SU-DHL-6 (cell line): ENCODE results near the gene SNCB.

Experiments
- H2AFZ ChIP-seq: fragments of 200-600 bp; sonication (generic); 2 replicates; pipeline ENCODE4 v1.6.1; 2014; ENCODE audit warnings: low read depth, mild to moderate bottlenecking, moderate library complexity, mixed read lengths, antibody characterized with exemption, low read length; ENCODE audit not compliant: severe bottlenecking
- H3F3A ChIP-seq: fragments of 200-600 bp; shearing (Covaris generic); 2 replicates; pipeline ENCODE4 v1.6.0; 2016; ENCODE audit warnings: antibody characterized with exemption, mild to moderate bottlenecking; ENCODE audit not compliant: insufficient read depth
- H3K27ac ChIP-seq: fragments of 200-600 bp; sonication (generic); 2 replicates; pipeline ENCODE4 v1.5.1; 2016; ENCODE audit warnings: low read depth, mild to moderate bottlenecking, low read length, moderate library complexity, mixed read lengths
- H3K27me3 ChIP-seq: fragments of 200-600 bp; sonication (generic), shearing (Covaris generic); 2 replicates; pipeline ENCODE4 v1.6.0; 2014; ENCODE audit warnings: mild to moderate bottlenecking, low read length
- H3K36me3 ChIP-seq: fragments of 200-600 bp; sonication (generic); 2 replicates; pipeline ENCODE4 v1.6.1; 2014; ENCODE audit warnings: mild to moderate bottlenecking, low read length, mixed read lengths
- H3K4me2 ChIP-seq: fragments of 300-600, 200-600 bp; shearing (Covaris generic), sonication (generic); 2 replicates; pipeline ENCODE4 v1.6.0; 2014; ENCODE audit warnings: low read length, low read depth, mild to moderate bottlenecking; ENCODE audit not compliant: poor library complexity, severe bottlenecking
- H3K4me3 ChIP-seq: fragments of 200-600 bp; sonication (generic); 2 replicates; pipeline ENCODE4 v1.5.1; 2014; ENCODE audit warnings: antibody characterized with exemption, low read length, mild to moderate bottlenecking, mixed read lengths; ENCODE audit not compliant: insufficient read depth, poor library complexity, severe bottlenecking
- H3K79me2 ChIP-seq: fragments of 200-600 bp; sonication (generic); 2 replicates; pipeline ENCODE4 v1.6.1; 2014; ENCODE audit warnings: mild to moderate bottlenecking, low read length, moderate library complexity; ENCODE audit not compliant: insufficient read depth
- H3K9ac ChIP-seq: fragments of 200-600 bp; sonication (generic); 2 replicates; pipeline ENCODE4 v1.7.0; 2014; ENCODE audit warnings: mild to moderate bottlenecking, low read length
- H3K9me2 ChIP-seq: fragments of 200-600 bp; sonication (generic); replicated peaks from 2 replicates; pipeline ENCODE4 v1.6.1; 2014; ENCODE audit warnings: low read length; ENCODE audit not compliant: insufficient read depth
- H3K9me3 ChIP-seq: fragments of 200-600 bp; sonication (generic); 2 replicates; pipeline ENCODE4 v1.6.1; 2014; ENCODE audit warnings: low read length, mixed read lengths; ENCODE audit not compliant: insufficient read depth
- H4K20me1 ChIP-seq: fragments of 200-600 bp; sonication (generic); 2 replicates; pipeline ENCODE4 v1.6.1; 2014; ENCODE audit warnings: low read depth, mild to moderate bottlenecking, antibody characterized with exemption, low read length, moderate library complexity, mixed read lengths
- CTCF ChIP-seq: fragments of 200-600 bp; sonication (generic); IDR thresholded peaks from one replicate; pipeline ENCODE4 v1.5.1; 2017; ENCODE audit warnings: antibody characterized with exemption, mild to moderate bottlenecking, low read length, moderate library complexity; ENCODE audit not compliant: insufficient read depth, poor library complexity, severe bottlenecking
- EZH2phosphoT487 ChIP-seq: fragments of 200-600 bp; sonication (generic), shearing (Covaris generic); conservative IDR thresholded peaks from 2 replicates; pipeline ENCODE4 v1.6.1; 2018; ENCODE audit warnings: mild to moderate bottlenecking, antibody characterized with exemption, low read length, moderate library complexity, mixed read lengths

SNCB gene

GRCh38 chr5:176662371-176663333, 32.3 kb upstream of the SNCB start:
- H3F3A ChIP-seq = no peaks in the 10 kb centered on the region
- no peaks in the 10 kb centered on the region for H3K27me3 ChIP-seq
- no peak for TF ChIP-seq EZH2phosphoT487
- no peak for TF ChIP-seq CTCF
- H3K4me3 ChIP-seq = no peak overlapping the region
- no peak overlapping the region for H2AFZ ChIP-seq
- H3K9me2 ChIP-seq = no peaks in the 10 kb centered on the region
- H3K4me2 ChIP-seq = no peak overlapping the region
- H3K27ac ChIP-seq = no peak overlapping the region
- no peaks in the 10 kb centered on the region for H3K36me3 ChIP-seq
- H3K79me2 ChIP-seq = no peaks in the 10 kb centered on the region
- H3K9ac ChIP-seq = no peak overlapping the region
- H3K9me3 ChIP-seq = no peaks in the 10 kb centered on the region
- H4K20me1 ChIP-seq = no peaks in the 10 kb centered on the region

GRCh38 chr5:176661676-176662075, 31.3 kb upstream of the SNCB start:
- Histone ChIP-seq H3K9me3 (no peaks in the 10 kb centered on the region), H3F3A (no peaks in the 10 kb centered on the region), H3K27me3 (no peaks in the 10 kb centered on the region), H3K4me2 (no peak overlapping the region), H4K20me1 (no peaks in the 10 kb centered on the region), H2AFZ (no peak overlapping the region), H3K79me2 (no peaks in the 10 kb centered on the region), H3K9ac (no peak overlapping the region), H3K36me3 (no peaks in the 10 kb centered on the region), H3K4me3 (no peak overlapping the region), H3K9me2 (no peaks in the 10 kb centered on the region), H3K27ac (no peak overlapping the region)
- TF ChIP-seq EZH2phosphoT487 = no peak
- no peak for TF ChIP-seq CTCF

DNA sequence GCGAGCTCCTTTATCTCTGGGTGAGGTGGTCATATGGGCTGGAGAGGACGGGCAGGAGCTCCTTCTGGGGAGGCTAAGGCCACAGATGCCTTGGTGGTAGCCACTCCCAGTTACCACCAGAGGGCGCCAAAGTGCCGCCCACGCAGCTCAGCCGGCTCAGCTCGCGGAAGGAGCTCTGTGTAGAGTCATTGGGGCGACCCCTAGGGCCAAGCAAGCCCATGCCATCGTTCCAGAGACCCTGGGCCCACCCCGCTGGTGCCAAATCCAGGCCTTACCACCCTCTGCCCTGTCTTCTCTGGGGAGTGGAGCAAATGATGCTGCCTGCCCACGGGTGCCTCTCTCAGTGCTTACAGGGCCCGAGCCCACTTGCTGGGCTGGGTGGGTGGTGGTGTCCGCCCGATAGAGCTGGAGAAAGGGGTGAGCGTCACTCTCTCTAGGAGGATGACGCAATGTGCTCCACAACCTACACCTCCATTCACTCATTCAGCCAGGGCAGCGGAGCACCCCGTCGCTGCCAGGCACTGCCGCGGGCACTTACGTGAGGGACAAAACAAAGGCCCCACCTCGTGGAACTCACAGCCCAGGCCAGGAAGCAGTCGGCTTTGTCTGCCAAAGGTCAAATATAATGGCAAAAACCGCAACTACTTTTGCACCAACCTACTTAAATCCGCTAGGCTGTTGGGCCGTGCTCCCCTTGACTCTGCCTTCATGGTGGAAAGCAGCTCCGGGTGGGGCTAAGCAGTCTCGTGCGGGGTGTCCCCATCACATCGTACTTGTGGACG, 30.7 kb upstream of the SNCB start:
- Histone ChIP-seq H4K20me1 (no peaks in the 10 kb centered on the region), H2AFZ (no peak overlapping the region), H3K4me2 (no peak overlapping the region), H3K27ac (no peak overlapping the region), H3K9me3 (no peaks in the 10 kb centered on the region), H3F3A (no peaks in the 10 kb centered on the region), H3K27me3 (no peaks in the 10 kb centered on the region), H3K9me2 (no peaks in the 10 kb centered on the region), H3K79me2 (no peaks in the 10 kb centered on the region), H3K4me3 (no peak overlapping the region), H3K36me3 (no peaks in the 10 kb centered on the region), H3K9ac (no peak overlapping the region)
- TF ChIP-seq EZH2phosphoT487 (no peak), CTCF (peak; percentile 95)
